ENCODE measurements around the gene OR2B2.

The OR2B2 gene

GRCh38 chr6:27870291-27870870 lies 41.8 kb downstream of the OR2B2 start:
- no peaks in the 10 kb centered on the region for H3K36me3 ChIP-seq (ENCODE audit: control insufficient read depth in 2 of 2, insufficient read depth in 1 of 2, low read length in 2 of 2)
- H3K27ac ChIP-seq (ENCODE audit: extremely low read depth, low read depth, low read length), result no peak overlapping the region
- TF ChIP-seq ZNF366 (tag by site-specific recombination; conservative IDR thresholded peaks at IDR 0.05), result no peak
- TF ChIP-seq ZNF23 (tag by site-specific recombination; IDR thresholded peaks at IDR 0.05; ENCODE audit: borderline replicate concordance), result no peak
- CTCF ChIA-PET, result interaction anchor here (0.5 to 1.4 kb wide), 4 partner anchors 9 to 605 kb away, joined by 3 to 5 read pairs (median 4); no protein-coding TSS in a partner anchor
- POLR2A ChIA-PET, result interaction anchor here (1.0 to 4.9 kb wide), 8 partner anchors 9 to 723 kb away, joined by 3 to 110 read pairs (median 18); a partner anchor contains a TSS
- H3K9me3 ChIP-seq (ENCODE audit: control insufficient read depth, insufficient read depth, low read depth, low read length), result no peaks in the 10 kb centered on the region
- H3K4me3 ChIP-seq (ENCODE audit: low read depth, low read length), result no peak overlapping the region
- H3K4me1 ChIP-seq (ENCODE audit: control insufficient read depth, insufficient read depth, low read length), result no peaks in the 10 kb centered on the region

DNA sequence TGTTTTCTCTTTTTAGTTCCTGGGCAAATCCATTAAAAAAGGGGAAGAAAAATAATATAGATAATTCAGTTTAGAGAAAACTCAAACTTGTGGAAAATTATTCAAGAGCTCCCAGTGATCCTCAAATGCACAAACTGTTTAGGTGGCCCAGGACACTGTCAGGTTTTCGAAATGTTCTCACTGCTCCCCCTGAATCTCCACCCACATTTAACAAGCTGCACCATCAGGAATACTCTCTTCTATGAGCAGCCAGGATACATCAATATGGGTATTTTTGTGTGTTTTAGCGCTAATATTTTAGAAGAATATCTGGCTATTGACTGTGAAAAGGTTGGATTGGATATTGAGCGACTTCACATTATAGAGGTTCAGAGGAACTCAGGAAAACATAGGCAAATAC lies 43.9 kb downstream of the OR2B2 start:
- TF ChIP-seq GFI1B (tag by site-specific recombination; IDR thresholded peaks at IDR 0.05) (no peak), ZNF843 (tag by site-specific recombination; IDR thresholded peaks at IDR 0.05) (no peak), ZNF10 (tag by site-specific recombination; IDR thresholded peaks at IDR 0.05) (no peak), ZNF24 (tag by site-specific recombination; IDR thresholded peaks at IDR 0.05) (no peak), TRIM28 (IDR thresholded peaks at IDR 0.05; ENCODE audit: borderline replicate concordance, low read length) (no peak), ZNF639 (tag by site-specific recombination; IDR thresholded peaks at IDR 0.05) (no peak), ZNF626 (tag by site-specific recombination; IDR thresholded peaks at IDR 0.05) (no peak)
- TF ChIP-seq, protein P1, sequence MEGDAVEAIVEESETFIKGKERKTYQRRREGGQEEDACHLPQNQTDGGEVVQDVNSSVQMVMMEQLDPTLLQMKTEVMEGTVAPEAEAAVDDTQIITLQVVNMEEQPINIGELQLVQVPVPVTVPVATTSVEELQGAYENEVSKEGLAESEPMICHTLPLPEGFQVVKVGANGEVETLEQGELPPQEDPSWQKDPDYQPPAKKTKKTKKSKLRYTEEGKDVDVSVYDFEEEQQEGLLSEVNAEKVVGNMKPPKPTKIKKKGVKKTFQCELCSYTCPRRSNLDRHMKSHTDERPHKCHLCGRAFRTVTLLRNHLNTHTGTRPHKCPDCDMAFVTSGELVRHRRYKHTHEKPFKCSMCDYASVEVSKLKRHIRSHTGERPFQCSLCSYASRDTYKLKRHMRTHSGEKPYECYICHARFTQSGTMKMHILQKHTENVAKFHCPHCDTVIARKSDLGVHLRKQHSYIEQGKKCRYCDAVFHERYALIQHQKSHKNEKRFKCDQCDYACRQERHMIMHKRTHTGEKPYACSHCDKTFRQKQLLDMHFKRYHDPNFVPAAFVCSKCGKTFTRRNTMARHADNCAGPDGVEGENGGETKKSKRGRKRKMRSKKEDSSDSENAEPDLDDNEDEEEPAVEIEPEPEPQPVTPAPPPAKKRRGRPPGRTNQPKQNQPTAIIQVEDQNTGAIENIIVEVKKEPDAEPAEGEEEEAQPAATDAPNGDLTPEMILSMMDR (tag by site-specific recombination; IDR thresholded peaks at IDR 0.05), result no peak
- no peak overlapping the region for H3K27ac ChIP-seq (ENCODE audit: extremely low read depth, low read depth, low read length)
- CTCF ChIA-PET, result interaction anchor here (0.8 to 1.1 kb wide), 3 partner anchors 20 to 741 kb away, joined by 3 to 7 read pairs (median 6); no protein-coding TSS in a partner anchor
- no peaks in the 10 kb centered on the region for H3K4me1 ChIP-seq (ENCODE audit: control insufficient read depth, insufficient read depth, low read length)
- POLR2A ChIA-PET, result interaction anchor here (4.9 to 5.2 kb wide), 3 partner anchors 26 to 58 kb away, joined by 77 to 189 read pairs (median 110); a partner anchor contains a TSS
- no peaks in the 10 kb centered on the region for H3K9me3 ChIP-seq (ENCODE audit: control insufficient read depth, insufficient read depth, low read depth, low read length)
- H3K36me3 ChIP-seq (ENCODE audit: control insufficient read depth in 2 of 2, insufficient read depth in 1 of 2, low read length in 2 of 2), result no peaks in the 10 kb centered on the region
- H3K4me3 ChIP-seq (ENCODE audit: low read depth, low read length), result no peak overlapping the region

DNA sequence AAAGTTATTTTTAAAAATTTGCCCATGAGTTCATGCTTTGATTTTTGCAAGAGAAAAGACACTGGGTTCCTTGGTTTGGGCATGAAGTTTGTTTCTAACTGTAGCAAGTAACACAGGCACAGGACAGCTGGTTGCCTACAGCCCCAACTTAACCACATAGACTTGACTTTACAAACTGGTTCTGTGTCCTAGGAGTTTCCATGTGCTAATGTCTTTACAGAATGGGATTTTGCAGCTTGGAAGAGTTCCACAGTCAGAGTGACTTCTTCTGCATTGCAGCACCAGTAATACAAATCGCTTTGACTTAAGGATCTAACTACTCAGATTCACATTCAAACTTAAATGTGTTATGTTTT lies 44.3 kb downstream of the OR2B2 start:
- H3K9me3 ChIP-seq (ENCODE audit: control insufficient read depth, insufficient read depth, low read depth, low read length), result no peaks in the 10 kb centered on the region
- ChIA-PET POLR2A (interaction anchor here (1.0 to 5.2 kb wide), 4 partner anchors 26 to 96 kb away, joined by 3 to 189 read pairs (median 94); a partner anchor contains a TSS), CTCF (interaction anchor here (0.7 to 1.1 kb wide), 3 partner anchors 20 to 741 kb away, joined by 3 to 7 read pairs (median 3); no protein-coding TSS in a partner anchor)
- no peaks in the 10 kb centered on the region for H3K4me1 ChIP-seq (ENCODE audit: control insufficient read depth, insufficient read depth, low read length)
- H3K4me3 ChIP-seq (ENCODE audit: low read depth, low read length), result no peak overlapping the region
- H3K27ac ChIP-seq (ENCODE audit: extremely low read depth, low read depth, low read length), result no peak overlapping the region
- no peaks in the 10 kb centered on the region for H3K36me3 ChIP-seq (ENCODE audit: control insufficient read depth in 2 of 2, insufficient read depth in 1 of 2, low read length in 2 of 2)
- TF ChIP-seq ZNF239 (tag by site-specific recombination; IDR thresholded peaks at IDR 0.05), result no peak
- no peak for TF ChIP-seq REPIN1 (tag by site-specific recombination; IDR thresholded peaks at IDR 0.05; ENCODE audit: low read depth)
- TF ChIP-seq ZNF350 (tag by site-specific recombination; IDR thresholded peaks at IDR 0.05), result no peak
- TF ChIP-seq, protein P2, sequence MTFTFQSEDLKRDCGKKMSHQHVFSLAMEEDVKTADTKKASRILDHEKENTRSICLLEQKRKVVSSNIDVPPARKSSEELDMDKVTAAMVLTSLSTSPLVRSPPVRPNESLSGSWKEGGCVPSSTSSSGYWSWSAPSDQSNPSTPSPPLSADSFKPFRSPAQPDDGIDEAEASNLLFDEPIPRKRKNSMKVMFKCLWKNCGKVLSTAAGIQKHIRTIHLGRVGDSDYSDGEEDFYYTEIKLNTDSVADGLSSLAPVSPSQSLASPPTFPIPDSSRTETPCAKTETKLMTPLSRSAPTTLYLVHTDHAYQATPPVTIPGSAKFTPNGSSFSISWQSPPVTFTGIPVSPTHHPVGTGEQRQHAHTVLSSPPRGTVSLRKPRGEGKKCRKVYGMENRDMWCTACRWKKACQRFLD (tag by site-specific recombination; IDR thresholded peaks at IDR 0.05), result no peak
- TF ChIP-seq SCRT1 (tag by site-specific recombination; IDR thresholded peaks at IDR 0.05; ENCODE audit: borderline replicate concordance), result no peak
- TF ChIP-seq ZNF514 (tag by site-specific recombination; IDR thresholded peaks at IDR 0.05), result no peak
- no peak for TF ChIP-seq ZNF211 (tag by site-specific recombination; IDR thresholded peaks at IDR 0.05; ENCODE audit: low read depth)
- no peak for TF ChIP-seq KLF8 (tag by site-specific recombination; IDR thresholded peaks at IDR 0.05)
- TF ChIP-seq RBAK (tag by site-specific recombination; IDR thresholded peaks at IDR 0.05), result no peak
- TF ChIP-seq, protein P3, sequence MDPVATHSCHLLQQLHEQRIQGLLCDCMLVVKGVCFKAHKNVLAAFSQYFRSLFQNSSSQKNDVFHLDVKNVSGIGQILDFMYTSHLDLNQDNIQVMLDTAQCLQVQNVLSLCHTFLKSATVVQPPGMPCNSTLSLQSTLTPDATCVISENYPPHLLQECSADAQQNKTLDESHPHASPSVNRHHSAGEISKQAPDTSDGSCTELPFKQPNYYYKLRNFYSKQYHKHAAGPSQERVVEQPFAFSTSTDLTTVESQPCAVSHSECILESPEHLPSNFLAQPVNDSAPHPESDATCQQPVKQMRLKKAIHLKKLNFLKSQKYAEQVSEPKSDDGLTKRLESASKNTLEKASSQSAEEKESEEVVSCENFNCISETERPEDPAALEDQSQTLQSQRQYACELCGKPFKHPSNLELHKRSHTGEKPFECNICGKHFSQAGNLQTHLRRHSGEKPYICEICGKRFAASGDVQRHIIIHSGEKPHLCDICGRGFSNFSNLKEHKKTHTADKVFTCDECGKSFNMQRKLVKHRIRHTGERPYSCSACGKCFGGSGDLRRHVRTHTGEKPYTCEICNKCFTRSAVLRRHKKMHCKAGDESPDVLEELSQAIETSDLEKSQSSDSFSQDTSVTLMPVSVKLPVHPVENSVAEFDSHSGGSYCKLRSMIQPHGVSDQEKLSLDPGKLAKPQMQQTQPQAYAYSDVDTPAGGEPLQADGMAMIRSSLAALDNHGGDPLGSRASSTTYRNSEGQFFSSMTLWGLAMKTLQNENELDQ (tag by site-specific recombination; IDR thresholded peaks at IDR 0.05; ENCODE audit: low read depth), result no peak
- no peak for TF ChIP-seq HOXC10 (CRISPR knock-in tag; IDR thresholded peaks at IDR 0.05)
- TF ChIP-seq ZNF311 (tag by site-specific recombination; IDR thresholded peaks at IDR 0.05; ENCODE audit: borderline replicate concordance), result no peak

Data from HEK293 (cell line).